DOHH2 (cell line): ENCODE measurements around the gene KMT2C.

Experiments used
- CTCF ChIP-seq: fragments of 200-600 bp; sonication (generic); IDR thresholded peaks from one replicate; pipeline ENCODE4 v1.5.1; 2014; ENCODE audit warnings: antibody characterized with exemption, mild to moderate bottlenecking, low read depth, low read length; ENCODE audit not compliant: poor library complexity, severe bottlenecking
- EZH2phosphoT487 ChIP-seq: fragments of 200-600 bp; sonication (generic); IDR thresholded peaks from 2 replicates; pipeline ENCODE4 v1.6.1; 2017; ENCODE audit warnings: borderline replicate concordance, mild to moderate bottlenecking, antibody characterized with exemption, low read length, moderate library complexity, mixed read lengths

GRCh38 chr7:152117356-152117755 lies 318.4 kb downstream of the KMT2C start:
- TF ChIP-seq CTCF (no peak), EZH2phosphoT487 (no peak)
